RWPE2 (cell line): ENCODE results near the gene SLC1A2.

Experiments
- ATAC-seq: fragments of 200-7000 bp; cut with Tn5 transposase; 3 replicates; pipeline ENCODE4 v1.9.1; 2021; ENCODE audit warnings: low read depth
- DNase-seq: peaks from one replicate; pipeline ENCODE4 v3.0.0-alpha.2; 2020; ENCODE audit warnings: low spot score
- H3K27ac ChIP-seq: fragments of 450-650 bp; 2 replicates; pipeline ENCODE4 v1.5.1; 2017; ENCODE audit warnings: mild to moderate bottlenecking; ENCODE audit not compliant: poor library complexity, severe bottlenecking
- H3K27me3 ChIP-seq: fragments of 250-450 bp; sonication (Bioruptor Pico); 2 replicates; pipeline ENCODE4 v1.5.1; 2021; ENCODE audit warnings: mild to moderate bottlenecking, moderate library complexity; ENCODE audit not compliant: insufficient read depth, poor library complexity, severe bottlenecking
- H3K36me3 ChIP-seq: fragments of 250-450 bp; sonication (Bioruptor Pico); 2 replicates; pipeline ENCODE4 v1.5.1; 2020; ENCODE audit warnings: low read depth, mild to moderate bottlenecking, moderate library complexity
- H3K4me1 ChIP-seq: fragments of 250-450 bp; sonication (Bioruptor Pico); 2 replicates; pipeline ENCODE4 v1.5.1; 2021; ENCODE audit warnings: mild to moderate bottlenecking, moderate library complexity; ENCODE audit not compliant: insufficient read depth, poor library complexity, severe bottlenecking
- H3K4me3 ChIP-seq: fragments of 250-450 bp; sonication (Bioruptor Pico); 2 replicates; pipeline ENCODE4 v1.5.1; 2021; ENCODE audit warnings: mild to moderate bottlenecking, moderate library complexity; ENCODE audit not compliant: severe bottlenecking
- H3K9me3 ChIP-seq: fragments of 250-450 bp; sonication (Bioruptor Pico); 2 replicates; pipeline ENCODE4 v1.5.1; 2021; ENCODE audit warnings: mild to moderate bottlenecking, moderate library complexity; ENCODE audit not compliant: severe bottlenecking
- CTCF ChIP-seq: fragments of 450-650 bp; IDR thresholded peaks from one replicate; pipeline ENCODE4 v1.5.1; 2017; ENCODE audit warnings: mild to moderate bottlenecking, moderate library complexity; ENCODE audit not compliant: poor library complexity, severe bottlenecking

Gene SLC1A2

GRCh38 chr11:35318977-35319925, 100.1 kb downstream of the SLC1A2 start:
- no peaks in the 10 kb centered on the region for H3K27me3 ChIP-seq
- TF ChIP-seq CTCF, result no peak
- H3K36me3 ChIP-seq, result no peaks in the 10 kb centered on the region
- DNase-seq (no peak), ATAC-seq (no peak)
- no peak overlapping the region for H3K4me3 ChIP-seq
- no peaks in the 10 kb centered on the region for H3K9me3 ChIP-seq
- peaks cover 5% of the 10 kb centered on the region for H3K4me1 ChIP-seq
- H3K27ac ChIP-seq, result no peak overlapping the region

GRCh38 chr11:35318309-35318708, 101.0 kb downstream of the SLC1A2 start:
- Histone ChIP-seq H3K4me3 (no peak overlapping the region), H3K9me3 (no peaks in the 10 kb centered on the region), H3K27ac (no peak overlapping the region), H3K36me3 (no peaks in the 10 kb centered on the region), H3K27me3 (no peaks in the 10 kb centered on the region), H3K4me1 (peaks cover 4% of the 10 kb centered on the region)
- ATAC-seq (no peak), DNase-seq (no peak)
- no peak for TF ChIP-seq CTCF

GRCh38 chr11:35317253-35317652, 102.1 kb downstream of the SLC1A2 start:
- Histone ChIP-seq H3K4me1 (no peaks in the 10 kb centered on the region), H3K27ac (no peak overlapping the region), H3K4me3 (no peak overlapping the region), H3K36me3 (no peaks in the 10 kb centered on the region), H3K9me3 (no peaks in the 10 kb centered on the region), H3K27me3 (no peaks in the 10 kb centered on the region)
- no peak for DNase-seq
- no peak for ATAC-seq
- no peak for TF ChIP-seq CTCF

- Histone ChIP-seq H3K4me1 (no peaks in the 10 kb centered on the region), H3K9me3 (no peaks in the 10 kb centered on the region), H3K4me3 (no peak overlapping the region), H3K27me3 (no peaks in the 10 kb centered on the region), H3K27ac (no peak overlapping the region), H3K36me3 (no peaks in the 10 kb centered on the region)
- no peak for ATAC-seq
- no peak for DNase-seq
- TF ChIP-seq CTCF, result no peak
Observed at GRCh38 chr11:35316161-35316560, 103.2 kb downstream of the SLC1A2 start.

GRCh38 chr11:35313760-35314153, 105.6 kb downstream of the SLC1A2 start:
- no peak overlapping the region for H3K4me3 ChIP-seq
- no peak for ATAC-seq

More at GRCh38 chr11:35313760-35314153, 105.6 kb downstream of the SLC1A2 start:
- no peak for DNase-seq
- Histone ChIP-seq H3K27ac (no peak overlapping the region), H3K27me3 (no peaks in the 10 kb centered on the region), H3K4me1 (no peaks in the 10 kb centered on the region), H3K9me3 (no peaks in the 10 kb centered on the region), H3K36me3 (no peaks in the 10 kb centered on the region)
- TF ChIP-seq CTCF, result no peak
